ENCODE measurements around the gene MLC1.

The MLC1 gene

GRCh38 chr22:50078246-50078645, 7.0 kb downstream of the MLC1 start:
- TF ChIP-seq GATA1 (IDR thresholded peaks at IDR 0.05; ENCODE audit: low read depth, low read length) (no peak), POLR2A (IDR thresholded peaks at IDR 0.05; ENCODE audit: low read length) (no peak)
- DNase-seq, result no peak

GRCh38 chr22:50076646-50077535, 8.3 kb downstream of the MLC1 start:
- TF ChIP-seq POLR2A (IDR thresholded peaks at IDR 0.05; ENCODE audit: low read length) (no peak), GATA1 (IDR thresholded peaks at IDR 0.05; ENCODE audit: low read depth, low read length) (no peak)
- no peak for DNase-seq

GRCh38 chr22:50074551-50075530, 10.4 kb downstream of the MLC1 start:
- TF ChIP-seq GATA1 (IDR thresholded peaks at IDR 0.05; ENCODE audit: low read depth, low read length), result no peak
- no peak for TF ChIP-seq POLR2A (IDR thresholded peaks at IDR 0.05; ENCODE audit: low read length)
- no peak for DNase-seq

- TF ChIP-seq POLR2A (IDR thresholded peaks at IDR 0.05; ENCODE audit: low read length), result no peak
- TF ChIP-seq GATA1 (IDR thresholded peaks at IDR 0.05; ENCODE audit: low read depth, low read length), result no peak
- DNase-seq, result no peak
Measured at GRCh38 chr22:50074056-50074455, 11.2 kb downstream of the MLC1 start.

- no peak for DNase-seq
- no peak for TF ChIP-seq POLR2A (IDR thresholded peaks at IDR 0.05; ENCODE audit: low read length)
- no peak for TF ChIP-seq GATA1 (IDR thresholded peaks at IDR 0.05; ENCODE audit: low read depth, low read length)
Measured at GRCh38 chr22:50072714-50073538, 12.3 kb downstream of the MLC1 start.

GRCh38 chr22:50072167-50072555, 13.1 kb downstream of the MLC1 start:
- TF ChIP-seq GATA1 (IDR thresholded peaks at IDR 0.05; ENCODE audit: low read depth, low read length), result no peak
- DNase-seq, result no peak

GRCh38 chr22:50071432-50072166, 13.6 kb downstream of the MLC1 start:
- TF ChIP-seq POLR2A (IDR thresholded peaks at IDR 0.05; ENCODE audit: low read length), result no peak
- no peak for DNase-seq

GRCh38 chr22:50070366-50070765, 14.9 kb downstream of the MLC1 start:
- DNase-seq, result no peak
- TF ChIP-seq POLR2A (IDR thresholded peaks at IDR 0.05; ENCODE audit: low read length) (no peak), GATA1 (IDR thresholded peaks at IDR 0.05; ENCODE audit: low read depth, low read length) (no peak)

GRCh38 chr22:50068096-50068495, 17.1 kb downstream of the MLC1 start:
- no peak for TF ChIP-seq POLR2A (IDR thresholded peaks at IDR 0.05; ENCODE audit: low read length)
- no peak for TF ChIP-seq GATA1 (IDR thresholded peaks at IDR 0.05; ENCODE audit: low read depth, low read length)
- DNase-seq, result no peak

- DNase-seq, result no peak
- TF ChIP-seq GATA1 (IDR thresholded peaks at IDR 0.05; ENCODE audit: low read depth, low read length) (no peak), POLR2A (IDR thresholded peaks at IDR 0.05; ENCODE audit: low read length) (no peak)
Measured at GRCh38 chr22:50067244-50067643, 18.0 kb downstream of the MLC1 start.

GRCh38 chr22:50064453-50064852, 20.8 kb downstream of the MLC1 start:
- TF ChIP-seq POLR2A (IDR thresholded peaks at IDR 0.05; ENCODE audit: low read length), result no peak
- no peak for TF ChIP-seq GATA1 (IDR thresholded peaks at IDR 0.05; ENCODE audit: low read depth, low read length)

GRCh38 chr22:50063589-50064393, 21.4 kb downstream of the MLC1 start:
- no peak for TF ChIP-seq GATA1 (IDR thresholded peaks at IDR 0.05; ENCODE audit: low read depth, low read length)
- no peak for TF ChIP-seq POLR2A (IDR thresholded peaks at IDR 0.05; ENCODE audit: low read length)
- DNase-seq, result no peak

More at GRCh38 chr22:50064453-50064852, 20.8 kb downstream of the MLC1 start:
- no peak for DNase-seq

Measured in erythroblast (primary cell).